Calu3 (cell line): ENCODE measurements around the gene NDUFS2. TPM values are rescaled to one million over a fixed set of nuclear protein-coding genes. Genes with fewer than 3 reads are reported as not detected.
A peak's percentile ranks its signal among the peaks of the same experiment; 100 is the strongest.

ENCODE experiments used
- BruUV-seq: library from RNA; stranded (reverse); fragments of 400-500 nt; replicated peaks from 2 replicates; lab custom pipeline; 2021; lab: Mats Ljungman, UMichigan
- CTCF ChIA-PET: fragments of 300-600 bp; sonication (Branson Sonifier 250); formaldehyde crosslinking; loops from one replicate; lab custom pipeline; 2022; ENCODE audit warnings: antibody characterized with exemption; lab: Charles Lee
- DNase-seq: peaks from one replicate; pipeline ENCODE4 v3.0.0; 2022
- H3K27ac Mint-ChIP-seq: one replicate; pipeline ENCODE4 v1.8.0; 2022; ENCODE audit warnings: mixed read lengths; ENCODE audit not compliant: unreplicated experiment
- H3K27me3 Mint-ChIP-seq: one replicate; pipeline ENCODE4 v1.8.0; 2022; ENCODE audit warnings: mixed read lengths; ENCODE audit not compliant: unreplicated experiment
- H3K36me3 Mint-ChIP-seq: one replicate; pipeline ENCODE4 v1.8.0; 2022; ENCODE audit warnings: mild to moderate bottlenecking, moderate library complexity, mixed read lengths; ENCODE audit not compliant: insufficient read depth, unreplicated experiment
- H3K4me1 Mint-ChIP-seq: one replicate; pipeline ENCODE4 v1.8.0; 2022; ENCODE audit warnings: mild to moderate bottlenecking, low read depth, mixed read lengths; ENCODE audit not compliant: unreplicated experiment
- H3K4me3 Mint-ChIP-seq: one replicate; pipeline ENCODE4 v1.8.0; 2022; ENCODE audit warnings: mild to moderate bottlenecking, low read depth, moderate library complexity, mixed read lengths; ENCODE audit not compliant: unreplicated experiment
- H3K9me3 Mint-ChIP-seq: one replicate; pipeline ENCODE4 v1.8.0; 2022; ENCODE audit warnings: low read depth, mixed read lengths; ENCODE audit not compliant: unreplicated experiment
- intact Hi-C: fragments of 100-400 bp; cut with micrococcal nuclease; formaldehyde crosslinking; loops from one replicate; pipeline ENCODE4 v1.10.0; 2022; ENCODE audit not compliant: unreplicated experiment
- total RNA-seq: library from RNA; stranded (reverse); gene quantifications from 2 replicates; pipeline ENCODE4 v1.2.3, GENCODE V29; 2022
- TF ChIP-seq, protein P1 (sequence below): fragments of 200-600 bp; IDR thresholded peaks from one replicate; pipeline ENCODE4 v1.8.0; 2022; ENCODE audit warnings: antibody characterized with exemption; ENCODE audit not compliant: unreplicated experiment

NDUFS2 gene
- total RNA-seq, 1 experiment from 2014 or later: 91.3 TPM

- no peaks in the 10 kb centered on the region for H3K9me3 Mint-ChIP-seq
- no peak for DNase-seq
- CTCF ChIA-PET: interaction anchor here (1.0 kb wide), 1 partner anchor 37 kb away, joined by 3 read pairs; the partner anchor contains the start of gene UFC1
- BruUV-seq: no TSS peak
- no peak overlapping the region for H3K27ac Mint-ChIP-seq
- peaks cover 17% of the 10 kb centered on the region for H3K27me3 Mint-ChIP-seq
- TF ChIP-seq, protein P1, sequence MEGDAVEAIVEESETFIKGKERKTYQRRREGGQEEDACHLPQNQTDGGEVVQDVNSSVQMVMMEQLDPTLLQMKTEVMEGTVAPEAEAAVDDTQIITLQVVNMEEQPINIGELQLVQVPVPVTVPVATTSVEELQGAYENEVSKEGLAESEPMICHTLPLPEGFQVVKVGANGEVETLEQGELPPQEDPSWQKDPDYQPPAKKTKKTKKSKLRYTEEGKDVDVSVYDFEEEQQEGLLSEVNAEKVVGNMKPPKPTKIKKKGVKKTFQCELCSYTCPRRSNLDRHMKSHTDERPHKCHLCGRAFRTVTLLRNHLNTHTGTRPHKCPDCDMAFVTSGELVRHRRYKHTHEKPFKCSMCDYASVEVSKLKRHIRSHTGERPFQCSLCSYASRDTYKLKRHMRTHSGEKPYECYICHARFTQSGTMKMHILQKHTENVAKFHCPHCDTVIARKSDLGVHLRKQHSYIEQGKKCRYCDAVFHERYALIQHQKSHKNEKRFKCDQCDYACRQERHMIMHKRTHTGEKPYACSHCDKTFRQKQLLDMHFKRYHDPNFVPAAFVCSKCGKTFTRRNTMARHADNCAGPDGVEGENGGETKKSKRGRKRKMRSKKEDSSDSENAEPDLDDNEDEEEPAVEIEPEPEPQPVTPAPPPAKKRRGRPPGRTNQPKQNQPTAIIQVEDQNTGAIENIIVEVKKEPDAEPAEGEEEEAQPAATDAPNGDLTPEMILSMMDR: no peak
- intact Hi-C loops: no loop called here
- peaks cover 13% of the 10 kb centered on the region for H3K4me1 Mint-ChIP-seq
- no peaks in the 10 kb centered on the region for H3K36me3 Mint-ChIP-seq
- no peak overlapping the region for H3K4me3 Mint-ChIP-seq
These were observed 11.1 kb upstream of the NDUFS2 start for GRCh38 chr1:161190962-161191521.

DNA sequence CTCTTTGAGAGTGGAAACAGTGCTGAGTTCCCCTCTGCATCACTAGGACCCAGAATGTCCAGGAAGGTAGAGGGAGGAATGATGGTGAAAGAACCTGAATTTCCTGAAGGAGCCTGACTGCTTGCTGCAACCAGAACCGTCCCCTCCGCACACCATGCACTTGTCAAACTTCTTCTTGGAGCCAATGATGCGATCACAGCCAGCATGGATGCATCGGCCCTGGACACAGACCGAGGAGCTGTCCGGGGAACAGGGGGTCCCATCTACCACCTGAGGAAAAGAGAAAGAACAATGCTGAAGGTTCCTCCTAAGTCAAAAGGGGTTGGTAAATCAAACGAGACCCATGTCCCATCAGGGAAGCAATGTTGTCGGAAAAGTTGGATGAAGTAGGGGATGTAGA is 10.2 kb upstream of the NDUFS2 start:
- intact Hi-C loops: loop anchor here (2.0 kb wide), 1 partner anchor 191 kb away; no protein-coding TSS in a partner anchor
- Mint-ChIP-seq H3K4me3 (no peak overlapping the region), H3K4me1 (peaks cover 13% of the 10 kb centered on the region), H3K9me3 (no peaks in the 10 kb centered on the region), H3K27ac (no peak overlapping the region), H3K27me3 (peaks cover 17% of the 10 kb centered on the region), H3K36me3 (no peaks in the 10 kb centered on the region)
- TF ChIP-seq, protein P1: no peak
- DNase-seq: no peak
- CTCF ChIA-PET: interaction anchor here (1.0 to 1.1 kb wide), 2 partner anchors 34 to 38 kb away, joined by 3 read pairs; partner anchors contain the start of genes TOMM40L and UFC1
- no TSS peak for BruUV-seq

DNA sequence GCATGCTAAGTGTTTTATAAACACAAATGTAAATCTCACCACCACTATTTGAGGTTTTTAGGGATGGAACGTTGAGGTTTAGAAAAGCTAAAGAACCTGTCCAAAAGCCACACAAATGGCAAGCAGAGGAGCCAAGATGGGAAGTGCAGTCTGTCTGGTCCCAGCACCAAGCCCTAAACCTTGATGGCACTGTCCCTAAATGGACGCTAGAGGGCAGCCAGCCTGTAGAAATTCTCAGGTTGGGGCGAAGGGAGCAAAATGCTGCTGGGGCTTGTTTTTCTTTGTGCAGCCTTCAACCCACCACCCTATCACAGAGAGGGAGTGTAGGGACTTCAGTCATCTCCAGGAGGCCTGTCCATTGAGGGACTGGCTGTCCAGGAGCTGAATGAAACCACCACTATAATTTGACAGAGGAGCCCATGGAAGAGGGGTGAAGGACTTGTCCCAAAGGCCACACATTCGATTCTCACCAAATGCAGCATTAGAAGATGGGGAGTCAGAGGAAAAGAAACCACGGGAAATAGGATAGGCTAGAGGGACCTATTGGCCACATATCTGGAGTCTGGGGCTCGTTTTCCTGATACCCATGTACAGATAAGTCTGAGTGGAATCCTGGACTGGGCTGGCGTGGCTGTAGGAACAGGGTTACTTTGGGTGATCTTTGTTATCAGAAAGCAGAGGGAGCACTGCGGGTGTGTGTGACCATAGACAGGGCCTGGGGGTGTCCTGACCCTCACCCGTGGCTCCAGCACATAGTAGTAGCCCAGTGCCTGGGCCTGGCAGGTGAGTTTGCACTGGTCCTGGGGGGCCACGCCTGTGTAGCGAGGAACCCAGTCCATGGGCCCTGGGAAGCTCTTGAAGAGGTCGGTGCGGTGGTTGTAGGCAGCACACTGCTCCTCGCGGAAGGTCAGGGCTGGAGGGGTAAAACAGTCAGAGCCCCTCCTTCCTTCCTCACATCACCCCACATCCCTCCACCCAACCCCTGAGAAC is 9.4 kb upstream of the NDUFS2 start:
- Mint-ChIP-seq H3K4me1 (peaks cover 13% of the 10 kb centered on the region), H3K9me3 (no peaks in the 10 kb centered on the region), H3K36me3 (no peaks in the 10 kb centered on the region), H3K27me3 (peaks cover 25% of the 10 kb centered on the region), H3K27ac (no peak overlapping the region), H3K4me3 (no peak overlapping the region)
- intact Hi-C loops: loop anchor here (2.0 kb wide), 1 partner anchor 190 kb away; no protein-coding TSS in a partner anchor
- peak; percentile 66 for DNase-seq
- no TSS peak for BruUV-seq
- TF ChIP-seq, protein P1: peak; percentile 83
- CTCF ChIA-PET: interaction anchor here (1.1 to 1.6 kb wide), 2 partner anchors 33 to 189 kb away, joined by 3 to 8 read pairs; partner anchors contain the start of gene TOMM40L

DNA sequence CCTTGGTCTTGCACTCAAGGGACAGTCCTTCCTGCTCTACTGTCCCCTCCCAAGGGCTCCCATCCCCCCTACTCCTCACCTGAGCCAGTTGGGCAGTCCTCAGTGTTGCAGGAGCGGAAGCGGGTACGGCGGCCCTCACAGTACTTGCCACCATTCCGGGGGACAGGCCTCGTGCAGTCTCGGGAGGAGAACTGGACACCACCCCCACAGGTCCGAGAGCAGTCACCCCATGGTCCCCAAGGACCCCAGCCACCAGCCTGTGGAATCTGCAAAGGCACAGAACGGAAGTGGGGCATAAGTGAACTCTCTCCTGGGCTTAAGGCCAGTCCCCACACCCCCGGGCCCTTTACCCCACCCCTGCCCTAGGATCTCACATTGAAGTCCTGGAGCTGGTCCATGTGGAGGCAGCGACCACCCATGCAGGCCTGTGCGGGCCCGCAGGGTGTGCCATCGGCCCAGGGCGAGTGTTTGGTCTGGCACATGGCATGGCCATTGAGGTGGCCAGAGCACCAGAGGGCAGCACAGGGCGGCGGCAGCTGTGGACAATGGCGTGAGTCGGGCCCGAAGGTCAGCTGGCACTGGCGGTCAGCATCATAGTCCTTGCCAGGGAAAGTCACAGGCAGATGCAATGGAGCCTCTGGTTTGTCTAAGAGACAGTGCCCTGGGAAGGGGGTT is 8.5 kb upstream of the NDUFS2 start:
- Mint-ChIP-seq H3K27me3 (peaks cover 34% of the 10 kb centered on the region), H3K36me3 (no peaks in the 10 kb centered on the region), H3K9me3 (no peaks in the 10 kb centered on the region), H3K4me3 (no peak overlapping the region), H3K4me1 (peaks cover 18% of the 10 kb centered on the region), H3K27ac (no peak overlapping the region)
- CTCF ChIA-PET: interaction anchor here (0.6 to 1.6 kb wide), 3 partner anchors 32 to 188 kb away, joined by 4 to 8 read pairs (median 6); partner anchors contain the start of gene TOMM40L
- TF ChIP-seq, protein P1: peak; percentile 22
- peak; percentile 50 for DNase-seq
- no TSS peak for BruUV-seq
- intact Hi-C loops: loop anchor here (2.0 kb wide), 1 partner anchor 189 kb away; no protein-coding TSS in a partner anchor
